ENCODE measurements around the gene GYPC. TPM values are rescaled to one million over a fixed set of nuclear protein-coding genes. Genes with fewer than 3 reads are reported as not detected.

The GYPC gene
- polyA plus RNA-seq, 1 experiment = 236 TPM

DNA sequence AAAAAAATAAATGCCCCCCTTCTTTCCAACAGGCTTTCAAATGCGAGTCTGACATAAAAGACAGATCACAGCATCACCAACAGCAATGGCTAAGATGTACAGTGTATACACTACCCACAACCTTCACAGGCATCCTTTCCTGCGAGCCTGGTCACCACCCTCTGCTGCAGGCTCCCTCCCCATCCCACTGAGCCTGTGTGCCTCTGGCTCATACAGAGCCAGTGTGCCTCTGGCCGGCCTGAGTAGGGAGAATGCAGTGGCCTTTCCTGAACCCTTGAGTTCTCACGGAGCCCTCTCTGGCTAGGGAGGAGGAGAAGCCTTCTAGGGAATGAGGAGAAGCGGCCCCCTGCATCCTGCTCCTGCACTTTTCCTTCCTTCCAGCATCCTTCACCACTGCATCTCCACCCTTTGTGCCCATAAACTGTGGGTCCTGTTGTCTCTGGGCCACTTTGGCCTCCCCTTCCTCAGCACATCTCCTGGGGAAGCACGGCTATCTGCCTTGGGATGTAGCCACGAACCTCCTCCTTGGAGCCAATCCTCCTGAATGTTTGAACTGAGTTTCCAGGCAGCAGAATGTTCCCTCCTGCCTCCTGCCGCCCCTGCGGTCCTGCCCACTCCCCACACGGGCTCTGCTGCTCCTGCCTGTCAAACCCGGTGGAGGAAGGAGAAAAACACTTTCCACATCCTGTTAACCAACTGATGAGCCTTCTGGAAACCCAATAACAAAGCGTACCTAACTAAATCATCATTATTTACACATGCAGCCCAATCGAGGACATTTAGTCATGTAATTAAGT lies 22.5 kb downstream of the GYPC start:
- POLR2A ChIA-PET = no interaction called here
- Histone ChIP-seq H3K27me3 (ENCODE audit: control insufficient read depth, insufficient read depth, low read length) (no peaks in the 10 kb centered on the region), H3K4me3 (ENCODE audit: low read depth, low read length) (no peak overlapping the region), H3K36me3 (ENCODE audit: control insufficient read depth, insufficient read depth, low read length) (peaks cover 3% of the 10 kb centered on the region)
- no peak for DNase-seq (ENCODE audit: low read depth)
- TF ChIP-seq, protein P1, sequence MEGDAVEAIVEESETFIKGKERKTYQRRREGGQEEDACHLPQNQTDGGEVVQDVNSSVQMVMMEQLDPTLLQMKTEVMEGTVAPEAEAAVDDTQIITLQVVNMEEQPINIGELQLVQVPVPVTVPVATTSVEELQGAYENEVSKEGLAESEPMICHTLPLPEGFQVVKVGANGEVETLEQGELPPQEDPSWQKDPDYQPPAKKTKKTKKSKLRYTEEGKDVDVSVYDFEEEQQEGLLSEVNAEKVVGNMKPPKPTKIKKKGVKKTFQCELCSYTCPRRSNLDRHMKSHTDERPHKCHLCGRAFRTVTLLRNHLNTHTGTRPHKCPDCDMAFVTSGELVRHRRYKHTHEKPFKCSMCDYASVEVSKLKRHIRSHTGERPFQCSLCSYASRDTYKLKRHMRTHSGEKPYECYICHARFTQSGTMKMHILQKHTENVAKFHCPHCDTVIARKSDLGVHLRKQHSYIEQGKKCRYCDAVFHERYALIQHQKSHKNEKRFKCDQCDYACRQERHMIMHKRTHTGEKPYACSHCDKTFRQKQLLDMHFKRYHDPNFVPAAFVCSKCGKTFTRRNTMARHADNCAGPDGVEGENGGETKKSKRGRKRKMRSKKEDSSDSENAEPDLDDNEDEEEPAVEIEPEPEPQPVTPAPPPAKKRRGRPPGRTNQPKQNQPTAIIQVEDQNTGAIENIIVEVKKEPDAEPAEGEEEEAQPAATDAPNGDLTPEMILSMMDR (IDR thresholded peaks at IDR 0.05; ENCODE audit: insufficient read depth, low read depth, low read length) = no peak
- CTCF ChIA-PET = no interaction called here

DNA sequence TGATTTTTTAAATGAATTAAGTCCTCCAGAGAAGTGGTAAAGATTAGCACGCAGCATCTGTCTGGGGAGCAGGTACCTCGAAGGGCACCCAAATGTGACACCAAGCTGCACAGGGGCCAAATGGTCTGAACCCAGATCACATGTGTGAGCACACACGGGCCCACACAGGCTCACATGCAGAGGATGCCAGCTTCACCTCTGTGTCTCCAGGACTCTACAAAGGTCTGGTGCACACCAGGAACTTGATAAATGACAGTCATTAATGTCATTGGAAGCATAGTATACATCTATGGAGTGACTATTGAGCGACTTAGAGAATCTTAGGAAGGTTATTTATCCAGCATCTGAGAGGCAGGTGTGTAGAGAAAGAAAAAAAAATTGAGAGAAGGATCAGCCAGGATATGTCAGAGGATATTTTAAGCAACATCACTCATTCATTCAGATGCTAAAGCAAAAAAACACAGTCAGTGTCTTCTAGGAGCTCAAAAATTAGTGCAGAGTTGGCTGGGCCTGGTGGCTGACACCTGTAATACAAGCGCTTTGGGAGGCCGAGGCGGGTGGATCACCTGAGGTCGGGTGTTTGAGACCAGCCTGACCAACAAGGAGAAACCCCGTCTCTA lies 23.2 kb downstream of the GYPC start:
- CTCF ChIA-PET = no interaction called here
- no peak for DNase-seq (ENCODE audit: low read depth)
- TF ChIP-seq, protein P1 (IDR thresholded peaks at IDR 0.05; ENCODE audit: insufficient read depth, low read depth, low read length) = no peak

DNA sequence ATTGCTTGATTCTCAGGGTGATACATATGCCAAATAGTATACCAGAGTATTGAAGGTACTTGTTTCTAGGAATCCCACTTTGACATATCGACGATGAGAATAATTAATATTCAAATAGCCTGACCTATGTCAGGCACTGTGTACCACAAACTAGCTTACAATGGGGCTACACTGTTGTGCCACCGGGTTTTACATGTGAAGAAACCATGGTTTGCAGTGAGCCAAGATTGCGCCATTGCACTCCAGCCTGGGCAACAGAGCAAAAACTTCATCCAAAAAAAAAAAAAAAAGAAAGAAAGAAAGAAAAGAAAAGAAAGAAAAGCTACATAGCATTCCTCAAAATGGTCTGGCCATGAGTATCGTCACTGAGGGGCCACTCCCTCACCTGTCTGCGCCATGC lies 25.5 kb downstream of the GYPC start:
- Histone ChIP-seq H3K36me3 (ENCODE audit: control insufficient read depth, insufficient read depth, low read length) (peaks cover 7% of the 10 kb centered on the region), H3K4me3 (ENCODE audit: low read depth, low read length) (no peak overlapping the region), H3K27me3 (ENCODE audit: control insufficient read depth, insufficient read depth, low read length) (no peaks in the 10 kb centered on the region)
- TF ChIP-seq, protein P1 (IDR thresholded peaks at IDR 0.05; ENCODE audit: insufficient read depth, low read depth, low read length) = no peak
- ChIA-PET POLR2A (interaction anchor here (0.6 kb wide), 1 partner anchor 65 kb away, joined by 8 read pairs; no protein-coding TSS in a partner anchor), CTCF (no interaction called here)
- DNase-seq (ENCODE audit: low read depth) = no peak

More for the DNA sequence above, 23.2 kb downstream of the GYPC start:
- POLR2A ChIA-PET = no interaction called here
- H3K4me3 ChIP-seq (ENCODE audit: low read depth, low read length) = no peak overlapping the region
- no peaks in the 10 kb centered on the region for H3K27me3 ChIP-seq (ENCODE audit: control insufficient read depth, insufficient read depth, low read length)
- H3K36me3 ChIP-seq (ENCODE audit: control insufficient read depth, insufficient read depth, low read length) = peaks cover 4% of the 10 kb centered on the region

DNA sequence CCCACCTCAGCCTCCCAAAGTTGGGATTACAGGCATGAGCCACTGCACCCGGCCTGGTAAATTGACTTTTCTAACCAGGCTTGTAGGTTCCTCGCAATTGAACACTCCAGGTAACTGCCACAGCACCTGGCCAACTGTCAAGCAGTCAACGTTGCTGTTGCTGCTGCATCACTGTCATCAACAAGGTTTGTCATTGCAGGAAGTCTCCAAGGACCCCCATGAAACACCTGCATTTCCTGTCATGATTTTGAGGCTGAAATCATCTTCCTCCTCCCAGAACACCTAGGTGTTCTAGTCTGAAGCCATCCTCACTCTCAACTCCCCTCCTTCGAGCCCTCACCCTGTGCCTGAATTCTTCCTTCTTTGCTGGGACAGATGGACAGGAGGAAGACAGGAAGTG lies 29.7 kb downstream of the GYPC start:
- POLR2A ChIA-PET = no interaction called here
- H3K27me3 ChIP-seq (ENCODE audit: control insufficient read depth, insufficient read depth, low read length) = no peaks in the 10 kb centered on the region
- TF ChIP-seq, protein P1 (IDR thresholded peaks at IDR 0.05; ENCODE audit: insufficient read depth, low read depth, low read length) = no peak
- H3K36me3 ChIP-seq (ENCODE audit: control insufficient read depth, insufficient read depth, low read length) = peaks cover 6% of the 10 kb centered on the region
- CTCF ChIA-PET = no interaction called here
- DNase-seq (ENCODE audit: low read depth) = no peak
- H3K4me3 ChIP-seq (ENCODE audit: low read depth, low read length) = no peak overlapping the region

DNA sequence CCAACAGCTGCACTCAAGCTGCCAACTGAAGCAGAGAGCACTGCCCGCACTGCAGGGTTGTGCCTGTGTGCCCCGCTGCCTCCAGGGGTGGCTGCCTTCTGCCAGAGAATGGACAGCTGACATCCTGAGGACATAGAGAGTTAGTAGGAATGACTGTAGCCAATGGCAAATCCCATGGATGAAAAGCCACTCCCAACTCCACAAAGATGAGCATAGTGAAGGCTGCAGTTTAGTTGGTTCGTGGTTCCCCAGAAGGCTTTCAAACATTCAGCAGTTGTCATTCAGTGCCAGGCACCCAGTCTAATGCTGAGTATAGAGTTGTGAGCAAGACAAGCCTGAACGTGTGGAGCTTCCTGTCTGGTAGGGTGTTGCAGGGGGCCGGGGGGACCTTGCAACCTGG lies 30.3 kb downstream of the GYPC start:
- TF ChIP-seq, protein P1 (IDR thresholded peaks at IDR 0.05; ENCODE audit: insufficient read depth, low read depth, low read length) = no peak
- ChIA-PET POLR2A (no interaction called here), CTCF (interaction anchor here (1.0 kb wide), 1 partner anchor 10 kb away, joined by 3 read pairs; no protein-coding TSS in a partner anchor)
- no peak for DNase-seq (ENCODE audit: low read depth)
- Histone ChIP-seq H3K27me3 (ENCODE audit: control insufficient read depth, insufficient read depth, low read length) (no peaks in the 10 kb centered on the region), H3K4me3 (ENCODE audit: low read depth, low read length) (no peak overlapping the region), H3K36me3 (ENCODE audit: control insufficient read depth, insufficient read depth, low read length) (peaks cover 6% of the 10 kb centered on the region)
